ENCODE measurements around the gene FOLR3. TPM values are rescaled to one million over a fixed set of nuclear protein-coding genes. Genes with fewer than 3 reads are reported as not detected.

Gene FOLR3
- total RNA-seq, 1 donor from 2014 or later, result not detected

GRCh38 chr11:72103754-72104167, 31.8 kb upstream of the FOLR3 start:
- FAIRE-seq (no peak), DNase-seq (ENCODE audit: low read depth) (no peak)
- H4K20me1 ChIP-seq (ENCODE audit: insufficient read depth, low read length), result no peaks in the 10 kb centered on the region
- Mint-ChIP-seq H3K27ac (ENCODE audit: unreplicated experiment) (peak overlapping the region; percentile 86), H3K4me1 (ENCODE audit: low read depth, unreplicated experiment) (peaks cover 26% of the 10 kb centered on the region), H3K4me3 (ENCODE audit: unreplicated experiment) (peak overlapping the region; percentile 92), H3K27me3 (ENCODE audit: low read depth, unreplicated experiment) (no peaks in the 10 kb centered on the region), H3K9me3 (ENCODE audit: unreplicated experiment) (peaks cover 2% of the 10 kb centered on the region), H3K36me3 (ENCODE audit: low read depth, unreplicated experiment) (peaks cover 26% of the 10 kb centered on the region)
- H3K9me3 ChIP-seq (ENCODE audit: insufficient read depth, low read depth, low read length), result no peaks in the 10 kb centered on the region
- peak overlapping the region; percentile 75 for H3K4me2 ChIP-seq (ENCODE audit: low read length)
- no peaks in the 10 kb centered on the region for H3K36me3 ChIP-seq (ENCODE audit: insufficient read depth, low read length)
- H3K4me1 ChIP-seq (ENCODE audit: insufficient read depth, low read length), result peaks cover 24% of the 10 kb centered on the region
- peaks cover 43% of the 10 kb centered on the region for H3K79me2 ChIP-seq (ENCODE audit: insufficient read depth, low read length)
- peak overlapping the region; percentile 76 for H2AFZ ChIP-seq (ENCODE audit: low read depth, low read length)
- H3K27ac ChIP-seq (ENCODE audit: low read depth, low read length), result peak overlapping the region; percentile 70
- H3K4me3 ChIP-seq (ENCODE audit: insufficient read depth, low read depth, low read length), result peak overlapping the region; percentile 22
- H3K27me3 ChIP-seq (ENCODE audit: insufficient read depth, low read length), result no peaks in the 10 kb centered on the region
- TF ChIP-seq EZH2 (IDR thresholded peaks at IDR 0.05; ENCODE audit: insufficient read depth, low read length) (no peak), CTCF (IDR thresholded peaks at IDR 0.05; ENCODE audit: insufficient read depth, low read depth, low read length) (no peak)
- H3K9ac ChIP-seq (ENCODE audit: low read length), result peak overlapping the region; percentile 47

- Histone ChIP-seq H4K20me1 (ENCODE audit: insufficient read depth, low read length) (no peaks in the 10 kb centered on the region), H3K4me3 (ENCODE audit: insufficient read depth, low read depth, low read length) (no peak within 1 kb of the TSS), H3K27ac (ENCODE audit: low read depth, low read length) (no peak within 1 kb of the TSS), H3K4me2 (ENCODE audit: low read length) (no peak within 1 kb of the TSS), H3K36me3 (ENCODE audit: insufficient read depth, low read length) (no peaks in the 10 kb centered on the region), H3K4me1 (ENCODE audit: insufficient read depth, low read length) (peaks cover 15% of the 10 kb centered on the region), H2AFZ (ENCODE audit: low read depth, low read length) (no peak within 1 kb of the TSS), H3K79me2 (ENCODE audit: insufficient read depth, low read length) (peaks cover 22% of the 10 kb centered on the region), H3K27me3 (ENCODE audit: insufficient read depth, low read length) (no peaks in the 10 kb centered on the region), H3K9ac (ENCODE audit: low read length) (no peak within 1 kb of the TSS), H3K9me3 (ENCODE audit: insufficient read depth, low read depth, low read length) (no peaks in the 10 kb centered on the region)
- Mint-ChIP-seq H3K36me3 (ENCODE audit: low read depth, unreplicated experiment) (peaks cover 30% of the 10 kb centered on the region), H3K9me3 (ENCODE audit: unreplicated experiment) (peaks cover 2% of the 10 kb centered on the region), H3K27ac (ENCODE audit: unreplicated experiment) (no peak within 1 kb of the TSS), H3K4me3 (ENCODE audit: unreplicated experiment) (no peak within 1 kb of the TSS), H3K4me1 (ENCODE audit: low read depth, unreplicated experiment) (peaks cover 20% of the 10 kb centered on the region), H3K27me3 (ENCODE audit: low read depth, unreplicated experiment) (no peaks in the 10 kb centered on the region)
- TF ChIP-seq EZH2 (IDR thresholded peaks at IDR 0.05; ENCODE audit: insufficient read depth, low read length) (no peak), CTCF (IDR thresholded peaks at IDR 0.05; ENCODE audit: insufficient read depth, low read depth, low read length) (no peak)
- DNase-seq (ENCODE audit: low read depth), result no peak
- FAIRE-seq, result no peak
Measured at GRCh38 chr11:72105888-72106287, 29.6 kb upstream of the FOLR3 start, which contains the start of gene TOMT. Gene TOMT (plus strand): TSS chr11:72105924. CDS start chr11:72105952, 28 bp downstream.

GRCh38 chr11:72111300-72112142, 24.0 kb upstream of the FOLR3 start:
- Mint-ChIP-seq H3K4me1 (ENCODE audit: low read depth, unreplicated experiment) (peaks cover 4% of the 10 kb centered on the region), H3K36me3 (ENCODE audit: low read depth, unreplicated experiment) (peaks cover 18% of the 10 kb centered on the region), H3K4me3 (ENCODE audit: unreplicated experiment) (peak overlapping the region; percentile 96), H3K27ac (ENCODE audit: unreplicated experiment) (peak overlapping the region; percentile 100), H3K27me3 (ENCODE audit: low read depth, unreplicated experiment) (no peaks in the 10 kb centered on the region), H3K9me3 (ENCODE audit: unreplicated experiment) (no peaks in the 10 kb centered on the region)
- TF ChIP-seq CTCF (IDR thresholded peaks at IDR 0.05; ENCODE audit: insufficient read depth, low read depth, low read length) (no peak), EZH2 (IDR thresholded peaks at IDR 0.05; ENCODE audit: insufficient read depth, low read length) (no peak)
- Histone ChIP-seq H3K27ac (ENCODE audit: low read depth, low read length) (peak overlapping the region; percentile 98), H3K4me1 (ENCODE audit: insufficient read depth, low read length) (peaks cover 20% of the 10 kb centered on the region), H3K4me3 (ENCODE audit: insufficient read depth, low read depth, low read length) (peak overlapping the region; percentile 71), H3K36me3 (ENCODE audit: insufficient read depth, low read length) (no peaks in the 10 kb centered on the region), H3K27me3 (ENCODE audit: insufficient read depth, low read length) (no peaks in the 10 kb centered on the region), H3K9me3 (ENCODE audit: insufficient read depth, low read depth, low read length) (no peaks in the 10 kb centered on the region), H3K4me2 (ENCODE audit: low read length) (peak overlapping the region; percentile 92), H4K20me1 (ENCODE audit: insufficient read depth, low read length) (no peaks in the 10 kb centered on the region), H2AFZ (ENCODE audit: low read depth, low read length) (peak overlapping the region; percentile 76), H3K9ac (ENCODE audit: low read length) (peak overlapping the region; percentile 95), H3K79me2 (ENCODE audit: insufficient read depth, low read length) (no peaks in the 10 kb centered on the region)
- DNase-seq (ENCODE audit: low read depth) (no peak), FAIRE-seq (no peak)

Data from astrocyte (in vitro differentiated cells and primary cell).